ENCODE results near the gene TMEM14B.
"Not testable (repeated sequence)": the region's sequence is repeated elsewhere in the genome, so short reads cannot be mapped to it uniquely, and the experiment has no call there.

The TMEM14B gene

GRCh38 chr6:10746915-10747250 lies 722 bp upstream of the TMEM14B start:
- no peak for DNase-seq (ENCODE audit: low read depth in 2 of 2)

DNA sequence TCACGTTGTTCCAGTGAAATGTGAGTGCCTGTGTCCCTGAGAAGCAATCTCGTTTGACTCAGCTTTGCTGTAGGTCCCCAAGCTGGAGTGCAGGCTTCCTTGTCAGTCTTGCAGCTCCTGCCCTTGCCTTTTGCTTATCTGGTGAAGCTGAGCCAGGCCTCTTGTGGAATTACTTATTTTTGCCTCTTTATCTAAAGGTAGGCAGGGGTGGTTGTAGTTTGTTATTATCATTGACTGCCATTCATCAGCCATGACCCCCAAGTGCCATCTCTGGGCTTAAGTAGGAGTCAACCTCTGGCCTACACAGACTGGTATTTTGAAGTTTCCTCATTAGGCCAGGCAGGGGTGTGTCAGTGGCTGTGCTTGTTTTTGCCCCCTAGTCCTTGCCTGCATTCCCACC lies 2.1 kb downstream of the TMEM14B start:
- DNase-seq (ENCODE audit: low read depth in 2 of 2), result no peak

DNA sequence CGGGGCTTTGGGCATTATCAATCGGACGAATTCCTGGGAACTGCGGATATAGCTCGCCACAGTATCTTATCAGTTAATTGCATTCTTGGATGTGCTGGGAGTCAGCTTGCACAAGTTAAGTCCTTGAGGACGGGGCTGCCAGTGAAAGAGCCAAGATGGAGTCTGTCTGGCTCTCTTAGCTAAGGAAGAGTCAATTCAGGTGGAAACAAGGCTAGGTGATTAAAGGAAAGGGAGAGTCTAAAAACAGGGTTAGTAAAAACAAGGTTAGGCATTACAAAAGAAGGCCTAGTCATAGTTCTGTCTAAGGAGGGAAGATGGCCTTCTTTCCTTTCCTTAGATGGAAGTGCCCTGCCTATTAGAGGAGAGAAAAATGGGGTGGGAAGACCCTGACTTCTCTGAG lies 3.0 kb downstream of the TMEM14B start:
- not testable (repeated sequence) for DNase-seq (ENCODE audit: low read depth in 2 of 2)

DNA sequence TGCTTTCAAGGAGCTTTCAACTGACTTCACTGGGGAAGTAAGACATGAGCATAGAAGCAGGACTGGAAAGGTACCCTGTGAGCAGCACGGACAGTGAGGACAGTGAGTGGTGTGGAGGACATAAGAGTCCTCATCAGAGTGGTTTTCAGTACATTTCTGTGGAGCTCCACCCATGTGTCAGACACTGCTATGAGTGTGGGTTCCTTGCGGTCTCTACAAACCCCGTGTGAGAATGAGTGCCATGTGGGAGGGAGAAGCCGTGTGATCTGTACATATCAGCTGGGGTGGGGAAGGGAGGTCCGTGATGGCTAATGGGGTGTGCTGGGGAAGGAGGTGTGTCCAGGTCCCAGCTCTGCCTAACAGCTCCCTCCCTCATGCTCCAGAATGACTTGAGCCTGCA lies 4.2 kb downstream of the TMEM14B start:
- DNase-seq (ENCODE audit: low read depth in 2 of 2), result not testable (repeated sequence)

GRCh38 chr6:10756085-10756484 lies 8.5 kb downstream of the TMEM14B start:
- DNase-seq (ENCODE audit: low read depth in 2 of 2), result no peak

GRCh38 chr6:10759312-10759839 lies 11.8 kb downstream of the TMEM14B start:
- DNase-seq (ENCODE audit: low read depth in 2 of 2), result peak; percentile 83 to 85

- DNase-seq (ENCODE audit: low read depth in 2 of 2), result peak in 1 of 2 experiments; percentile 11
These were observed 12.3 kb downstream of the TMEM14B start for GRCh38 chr6:10759884-10760329.

- no peak for DNase-seq (ENCODE audit: low read depth in 2 of 2)
These were observed 15.4 kb downstream of the TMEM14B start for GRCh38 chr6:10763006-10763405.

DNA sequence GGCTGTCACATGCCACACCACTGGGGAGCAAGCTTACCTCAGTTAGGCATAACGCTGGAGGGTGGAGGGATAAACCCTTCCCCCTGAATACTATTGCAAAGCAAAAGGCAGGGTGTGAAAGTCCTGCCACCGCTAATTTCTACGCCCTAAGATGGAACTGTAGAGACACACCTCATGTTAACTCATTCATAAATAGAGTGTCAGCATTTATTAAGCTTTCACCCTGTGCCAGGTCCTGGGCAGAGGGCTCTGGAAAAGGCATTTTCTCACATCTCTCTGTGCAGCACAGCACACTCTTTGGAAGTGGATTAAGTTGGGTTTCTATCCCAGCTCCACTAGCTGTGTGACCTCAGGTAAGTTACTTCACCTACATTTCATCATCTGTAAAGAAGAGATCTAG lies 21.8 kb downstream of the TMEM14B start:
- no peak for DNase-seq (ENCODE audit: low read depth in 2 of 2)

GRCh38 chr6:10771371-10771894 lies 23.8 kb downstream of the TMEM14B start:
- no peak for DNase-seq (ENCODE audit: low read depth in 2 of 2)

GRCh38 chr6:10778230-10778629 lies 30.6 kb downstream of the TMEM14B start:
- DNase-seq (ENCODE audit: low read depth in 2 of 2), result no peak

DNA sequence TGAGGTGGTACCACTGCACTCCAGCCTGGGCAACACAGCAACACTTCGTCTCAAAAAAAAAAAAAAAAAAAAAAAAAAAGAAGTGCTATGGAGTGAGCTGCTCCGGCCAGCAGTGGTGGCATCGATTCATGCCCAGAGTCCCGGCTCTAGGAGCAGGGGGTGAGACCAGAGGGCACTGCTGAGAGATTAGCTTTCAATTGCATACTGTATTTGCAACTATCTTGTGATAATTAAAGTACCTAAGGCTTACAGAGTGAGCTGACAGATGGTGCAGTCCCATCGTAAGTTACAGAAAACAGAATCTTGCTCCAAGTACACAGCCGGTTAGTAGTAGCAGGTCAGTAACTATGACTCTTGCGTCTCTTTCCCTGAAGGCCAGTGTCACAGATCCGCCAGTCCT lies 31.5 kb downstream of the TMEM14B start:
- no peak for DNase-seq (ENCODE audit: low read depth in 2 of 2)

DNA sequence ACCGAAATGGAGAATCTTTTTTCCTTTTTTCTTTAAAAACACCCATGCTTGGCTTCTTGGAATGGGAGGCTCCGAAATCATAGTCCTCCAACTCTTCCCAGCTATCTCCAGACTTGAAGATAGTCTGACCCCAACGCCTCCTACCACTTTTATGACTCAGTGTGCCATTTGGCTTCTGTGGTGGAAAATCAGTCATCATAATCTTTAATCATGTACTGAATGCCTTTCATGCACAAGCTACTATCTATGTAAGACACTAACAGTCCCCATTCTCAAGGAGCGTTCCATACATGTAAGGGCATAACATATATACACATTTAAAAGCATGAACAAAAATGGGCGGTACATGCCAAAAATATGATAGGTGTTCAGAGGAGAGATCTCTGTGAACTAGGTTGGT lies 44.1 kb downstream of the TMEM14B start:
- no peak for DNase-seq (ENCODE audit: low read depth in 2 of 2)

DNA sequence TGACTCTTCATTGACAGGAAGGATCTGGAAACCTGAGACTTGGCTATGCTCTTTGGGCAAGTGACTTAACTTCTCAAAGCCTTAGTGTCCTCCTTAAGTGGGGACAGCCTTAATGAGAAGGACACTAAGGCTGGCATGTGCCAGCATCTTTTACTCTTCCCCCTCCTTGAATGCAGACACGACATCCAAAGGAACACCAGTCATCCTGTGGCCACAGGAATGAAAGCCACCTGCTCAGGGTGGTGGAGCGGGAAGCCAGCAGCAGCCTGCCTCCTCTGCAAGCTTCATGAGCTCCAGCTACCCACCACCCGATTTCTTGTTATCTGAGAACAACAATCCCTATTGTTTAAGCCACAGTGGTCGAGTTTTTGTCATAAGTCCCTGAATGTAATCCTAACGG lies 44.5 kb downstream of the TMEM14B start:
- no peak for DNase-seq (ENCODE audit: low read depth in 2 of 2)

- no peak for DNase-seq (ENCODE audit: low read depth in 2 of 2)
These were observed 45.4 kb downstream of the TMEM14B start for GRCh38 chr6:10793035-10793434.

DNA sequence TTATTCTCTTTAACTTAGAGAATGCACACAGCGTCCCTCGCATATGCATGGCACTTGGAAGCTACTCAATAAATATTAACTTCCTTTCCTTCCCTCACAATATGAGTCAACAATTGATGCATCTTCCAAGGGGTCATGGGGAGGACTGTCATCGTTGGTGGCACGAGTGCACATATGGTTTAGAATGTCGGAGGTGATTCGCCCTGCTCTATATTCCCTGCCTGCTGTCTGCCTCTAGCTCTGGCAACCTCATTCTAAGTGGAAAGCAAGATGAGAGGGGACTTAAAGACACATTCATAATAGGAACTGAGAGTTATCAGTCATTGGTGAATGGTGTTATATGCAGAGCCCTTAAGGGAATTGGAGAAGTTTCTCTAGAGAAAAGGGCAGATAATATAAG lies 46.1 kb downstream of the TMEM14B start:
- no peak for DNase-seq (ENCODE audit: low read depth in 2 of 2)

DNA sequence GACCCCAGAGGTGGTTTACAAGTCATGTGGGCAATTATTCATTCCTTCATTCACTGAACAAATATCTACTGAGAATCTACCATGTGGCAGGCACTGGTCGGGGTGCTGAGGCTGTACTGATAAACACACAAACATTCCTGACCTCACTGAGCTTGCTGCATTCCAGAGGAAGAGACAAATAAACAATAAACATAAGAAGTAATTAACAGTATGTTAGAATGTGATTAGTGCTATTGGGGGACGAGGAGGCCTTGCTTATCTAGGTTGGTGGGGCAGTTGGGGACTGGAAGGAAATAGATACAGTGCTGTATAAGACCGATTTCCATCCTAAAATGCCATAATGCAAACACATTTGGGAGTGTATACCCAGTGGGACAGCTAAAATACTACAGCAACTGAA lies 46.6 kb downstream of the TMEM14B start:
- DNase-seq (ENCODE audit: low read depth in 2 of 2), result no peak

- no peak for DNase-seq (ENCODE audit: low read depth in 2 of 2)
These were observed 53.2 kb downstream of the TMEM14B start for GRCh38 chr6:10800810-10801209.

DNA sequence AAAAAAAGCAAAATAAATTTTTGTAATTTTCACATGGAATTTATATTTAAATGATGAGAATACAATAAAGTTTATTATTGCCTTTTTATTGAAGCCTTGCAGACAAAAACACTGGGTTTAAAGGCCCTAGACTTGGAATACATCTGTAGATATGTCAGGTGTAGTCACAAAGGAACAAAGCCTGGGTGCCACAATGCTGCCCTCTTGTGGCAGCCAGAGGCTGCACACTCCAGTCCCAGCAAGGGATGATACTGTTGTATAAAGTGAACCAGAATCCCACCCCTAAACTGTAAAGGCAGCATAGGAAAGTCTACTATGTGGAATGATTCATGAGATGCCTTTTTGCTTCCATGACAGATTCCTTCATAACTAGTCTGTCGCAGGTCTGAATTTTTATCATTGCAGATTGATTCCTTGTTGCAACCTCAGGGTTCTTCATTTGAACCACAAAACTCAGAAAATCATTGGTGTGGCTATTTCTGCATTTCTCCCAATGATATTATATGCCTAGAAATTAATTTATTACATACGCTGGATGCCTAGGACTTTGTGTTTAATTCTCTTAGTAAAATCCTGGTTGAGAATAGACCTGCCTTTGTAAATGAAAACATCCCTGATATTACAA lies 53.7 kb downstream of the TMEM14B start:
- DNase-seq (ENCODE audit: low read depth in 2 of 2), result peak; percentile 16 to 20

All from fibroblast of skin of left quadriceps (primary cell).